ENCODE data around the gene NCF4.

Gene NCF4

DNA sequence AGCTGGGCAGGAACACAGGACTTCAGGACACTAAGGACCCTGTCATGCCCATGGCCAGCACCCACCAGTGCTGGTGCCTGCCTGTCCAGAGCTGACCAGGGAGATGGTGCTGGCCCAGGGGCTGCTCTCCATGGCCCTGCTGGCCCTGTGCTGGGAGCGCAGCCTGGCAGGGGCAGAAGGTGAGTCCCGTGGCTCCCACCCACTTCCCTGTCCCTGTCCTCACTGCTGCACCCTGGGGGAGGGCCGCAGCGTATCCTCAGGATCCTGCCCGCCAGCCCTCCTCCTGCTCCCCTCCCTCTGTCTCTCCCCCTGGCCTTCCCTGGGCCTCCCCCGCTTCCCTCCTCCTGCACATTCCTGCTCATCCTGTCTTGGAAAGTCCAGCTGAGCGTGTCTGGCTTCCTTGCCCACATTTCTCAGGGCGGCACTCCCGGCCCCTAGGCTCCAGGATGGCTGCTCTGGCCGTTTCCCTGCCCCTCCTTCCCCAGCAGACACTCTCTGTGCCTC, 61.4 kb downstream of the NCF4 start:
- no peak for DNase-seq (ENCODE audit: low read depth in 3 of 3)

DNA sequence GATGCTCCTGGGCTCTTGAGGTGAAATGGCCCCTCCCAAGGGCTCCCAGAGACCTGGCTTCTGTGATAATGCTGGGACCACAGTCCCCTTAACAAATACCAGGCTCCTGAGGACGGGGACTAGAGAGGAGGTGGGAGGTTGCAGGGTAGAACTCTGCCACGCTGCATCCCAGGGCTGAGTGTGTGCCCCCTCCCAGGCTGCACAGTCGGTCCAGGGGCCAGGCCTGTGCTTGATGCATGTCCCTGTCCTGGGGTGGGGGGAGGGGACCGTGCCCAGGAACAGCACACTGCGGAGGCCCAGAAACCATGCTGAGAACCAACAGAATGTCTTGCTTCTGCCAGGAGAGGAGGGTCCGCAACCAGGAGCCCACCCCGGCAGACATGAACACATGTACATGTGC, 61.9 kb downstream of the NCF4 start:
- DNase-seq (ENCODE audit: low read depth in 3 of 3), result no peak

DNA sequence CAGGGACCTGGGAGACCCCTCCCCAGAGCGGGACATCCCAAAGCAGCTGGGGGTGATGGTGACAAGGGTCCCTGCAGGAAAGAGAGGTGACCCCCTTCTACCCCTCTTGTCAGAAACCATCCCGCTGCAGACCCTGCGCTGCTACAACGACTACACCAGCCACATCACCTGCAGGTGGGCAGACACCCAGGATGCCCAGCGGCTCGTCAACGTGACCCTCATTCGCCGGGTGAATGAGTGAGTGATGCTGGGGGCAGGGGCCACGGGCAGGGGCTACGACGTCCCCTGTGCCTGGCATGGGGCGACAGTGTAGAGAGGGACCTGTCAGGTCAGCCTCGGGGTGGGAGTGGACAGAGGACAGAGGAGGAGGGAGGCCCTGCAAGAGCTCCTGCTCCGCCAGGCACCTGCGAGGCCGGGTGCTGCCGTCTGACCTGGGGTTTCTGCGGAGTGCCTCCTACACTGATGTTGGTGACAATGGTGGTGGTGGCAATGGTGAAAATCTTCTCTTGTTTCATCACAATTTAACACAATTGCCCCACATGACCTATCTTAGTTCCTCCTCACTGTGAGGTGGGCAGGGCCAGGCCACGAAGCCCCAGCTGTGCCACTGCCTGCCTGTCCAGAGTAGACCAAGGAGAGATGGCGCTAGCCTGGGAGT, 62.5 kb downstream of the NCF4 start:
- DNase-seq (ENCODE audit: low read depth in 3 of 3), result no peak

DNA sequence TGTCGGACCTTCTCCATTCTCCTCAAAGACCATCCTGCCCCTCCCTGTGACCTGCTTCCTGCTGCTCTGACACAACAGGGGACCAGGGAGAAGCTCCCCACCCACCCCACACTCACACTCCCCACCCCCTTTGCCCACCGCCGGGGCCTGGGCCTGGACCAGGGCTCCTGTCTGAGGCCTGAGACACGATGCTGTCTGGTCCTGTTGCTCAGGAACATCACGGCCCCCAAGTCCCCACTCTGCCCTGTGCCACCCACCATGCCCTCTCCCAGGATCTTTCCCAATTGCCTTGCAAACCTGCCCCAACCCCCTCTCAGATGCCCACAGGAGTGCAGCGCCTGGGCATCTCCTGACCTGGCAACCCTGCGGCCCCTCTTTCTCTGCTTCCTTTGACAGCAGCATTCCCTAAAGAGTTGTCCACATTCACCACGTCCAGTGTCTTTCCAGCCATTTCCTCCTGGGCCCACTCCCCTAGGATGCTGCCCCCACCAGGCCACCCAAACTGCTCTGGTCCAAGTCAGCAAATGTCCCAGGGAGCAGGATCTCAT, 63.4 kb downstream of the NCF4 start:
- DNase-seq (ENCODE audit: low read depth in 3 of 3), result no peak

DNA sequence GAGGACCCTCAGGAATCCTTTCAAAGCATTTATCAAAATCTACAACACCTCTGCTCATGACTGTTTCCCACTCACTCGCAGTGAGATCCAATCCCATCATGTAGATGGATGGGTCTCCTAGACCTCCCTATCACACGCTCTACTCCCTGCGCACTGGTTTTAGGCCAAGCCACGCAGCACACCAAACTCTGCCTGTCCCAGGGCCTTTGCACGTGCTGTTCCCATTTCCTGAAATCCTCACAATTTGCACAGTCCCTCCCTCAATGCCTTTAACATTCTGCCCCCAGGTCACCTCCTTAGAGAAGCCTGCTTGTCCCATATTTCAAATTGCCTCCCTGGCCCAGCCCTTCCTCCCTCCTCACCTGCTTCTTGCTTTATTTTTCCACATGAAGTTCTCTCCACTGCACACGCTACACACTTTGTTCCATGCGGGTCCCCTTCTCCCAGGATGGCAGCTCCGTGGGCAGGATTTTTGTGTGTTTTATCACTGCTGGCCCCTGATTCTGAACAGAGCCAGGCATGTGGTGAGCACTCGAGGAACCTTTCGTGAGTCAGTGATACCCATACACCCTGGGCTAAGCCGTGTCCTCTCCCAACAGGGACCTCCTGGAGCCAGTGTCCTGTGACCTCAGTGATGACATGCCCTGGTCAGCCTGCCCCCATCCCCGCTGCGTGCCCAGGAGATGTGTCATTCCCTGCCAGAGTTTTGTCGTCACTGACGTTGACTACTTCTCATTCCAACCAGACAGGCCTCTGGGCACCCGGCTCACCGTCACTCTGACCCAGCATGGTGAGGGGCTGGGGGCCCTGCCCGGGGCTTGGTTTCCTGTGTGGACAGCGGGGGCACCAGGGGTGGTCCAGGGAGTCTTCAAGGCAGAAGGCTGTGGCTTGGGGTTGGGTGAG, 64.8 kb downstream of the NCF4 start:
- DNase-seq (ENCODE audit: low read depth in 3 of 3), result no peak

DNA sequence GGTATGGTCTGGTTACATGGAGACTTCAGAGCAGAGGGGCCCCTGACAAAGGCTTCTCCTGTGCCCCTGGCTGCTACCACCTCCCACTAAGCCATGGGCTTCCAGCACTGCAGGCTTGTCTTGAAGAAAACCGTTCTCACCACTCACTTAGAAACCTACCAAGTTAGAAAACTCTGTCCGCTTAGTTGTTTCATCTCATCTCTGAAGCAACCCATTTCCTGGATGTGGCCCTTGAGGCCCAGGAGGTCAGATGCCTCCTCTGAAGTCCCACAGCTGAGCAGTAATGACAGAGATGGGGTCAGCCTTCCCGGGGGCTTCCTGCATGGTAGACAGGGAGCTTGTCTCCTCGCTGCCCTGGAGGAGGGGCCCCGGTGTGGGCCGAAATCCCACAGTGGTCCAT, 65.5 kb downstream of the NCF4 start:
- no peak for DNase-seq (ENCODE audit: low read depth in 3 of 3)

DNA sequence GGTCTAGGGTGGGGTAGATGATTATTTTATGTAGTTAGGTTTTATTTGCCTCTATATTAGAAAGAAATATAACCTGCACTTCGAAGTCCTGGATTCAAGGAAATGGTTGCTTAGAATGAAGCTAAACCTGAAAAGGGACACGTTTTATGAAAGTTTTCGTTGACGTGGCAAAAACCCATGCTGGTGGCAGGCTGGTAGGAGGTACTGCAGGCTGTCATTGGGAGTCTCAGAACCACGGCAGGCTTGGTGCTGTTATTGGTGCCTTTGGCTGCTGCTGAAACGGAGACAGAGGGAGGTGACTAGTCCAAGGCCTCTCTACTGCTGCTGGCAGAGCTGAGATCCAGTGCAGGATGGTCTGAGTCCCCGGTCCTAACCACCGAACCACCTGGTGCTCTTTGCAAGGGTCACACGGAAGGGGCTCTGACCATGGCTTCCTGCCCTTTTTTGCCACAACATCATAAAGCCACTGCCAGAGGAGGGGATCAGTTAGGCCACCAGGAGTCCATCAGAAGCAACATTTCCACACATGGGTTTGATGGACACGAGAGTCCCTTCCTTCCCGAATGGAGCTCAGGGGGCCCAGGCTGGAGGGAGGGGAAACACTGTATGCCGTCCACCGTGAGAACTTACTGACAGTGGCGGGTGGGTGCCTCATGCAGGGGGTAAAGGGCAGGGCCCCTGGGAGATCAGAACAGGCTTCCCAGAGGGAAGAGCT, 66.1 kb downstream of the NCF4 start:
- no peak for DNase-seq (ENCODE audit: low read depth in 3 of 3)
